Measurements from ENCODE around the gene KCP.

KCP gene

GRCh38 chr7:128827971-128828711, 82.4 kb downstream of the KCP start:
- no peak for DNase-seq (ENCODE audit: low spot score)

DNA sequence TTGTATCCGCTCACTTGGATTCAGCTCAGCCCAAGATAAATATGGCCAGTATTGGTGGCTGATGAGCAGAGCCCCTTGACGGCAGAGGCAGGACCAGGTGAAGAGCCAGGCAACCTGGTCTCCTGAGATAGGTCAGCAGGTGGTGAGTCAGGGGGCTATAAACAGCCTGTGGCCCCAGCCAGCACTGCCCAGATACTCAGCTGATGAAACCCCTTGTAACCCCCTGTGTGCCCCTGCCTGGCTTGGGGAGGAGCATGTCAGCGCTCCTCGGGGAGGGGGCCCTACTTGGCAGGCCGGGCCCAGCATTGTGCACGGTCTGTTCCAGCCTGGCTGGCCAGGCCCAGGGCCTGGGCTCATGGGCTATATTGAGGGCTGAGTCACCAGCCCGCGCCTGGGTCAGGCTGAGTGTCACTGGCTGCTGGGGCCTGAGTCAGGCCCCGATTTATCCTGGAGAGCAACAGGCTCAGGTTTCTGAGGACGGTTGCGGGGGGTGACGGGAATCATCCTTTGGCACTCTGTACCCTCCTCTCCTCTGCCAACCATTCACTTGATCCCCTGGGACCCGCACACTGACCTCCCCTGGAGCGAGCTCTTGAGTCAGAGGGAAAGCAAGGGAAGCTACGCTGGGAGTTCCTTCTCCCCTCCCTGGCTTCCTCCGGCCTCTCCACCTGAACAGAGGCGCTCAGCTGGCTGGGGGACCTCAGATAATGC, 83.1 kb downstream of the KCP start:
- DNase-seq (ENCODE audit: low spot score) = no peak

DNA sequence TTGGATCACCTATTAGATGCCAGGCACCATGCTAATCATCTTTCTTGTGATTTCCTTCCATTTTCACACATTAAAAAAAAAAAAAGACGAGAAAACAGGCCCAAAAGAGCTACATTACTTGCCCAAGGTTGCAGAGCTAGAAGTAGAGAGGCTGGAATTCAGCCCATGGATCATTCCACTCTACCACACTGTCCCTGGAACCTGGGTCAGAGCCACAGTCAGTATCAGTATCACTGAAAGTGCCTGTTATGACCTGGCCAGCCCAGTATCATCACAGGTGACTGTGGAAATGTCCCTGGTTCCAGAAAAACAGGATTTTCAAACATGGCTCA, 83.6 kb downstream of the KCP start:
- no peak for DNase-seq (ENCODE audit: low spot score)
